Activated naive CD4-positive, alpha-beta T cell (primary cell): ENCODE measurements around the gene PRR5L.

ENCODE experiments used
- DNase-seq, 4 experiments: peaks; one replicate each; lab custom pipeline; 2025; lab: John Stamatoyannopoulos, UW

Gene PRR5L

DNA sequence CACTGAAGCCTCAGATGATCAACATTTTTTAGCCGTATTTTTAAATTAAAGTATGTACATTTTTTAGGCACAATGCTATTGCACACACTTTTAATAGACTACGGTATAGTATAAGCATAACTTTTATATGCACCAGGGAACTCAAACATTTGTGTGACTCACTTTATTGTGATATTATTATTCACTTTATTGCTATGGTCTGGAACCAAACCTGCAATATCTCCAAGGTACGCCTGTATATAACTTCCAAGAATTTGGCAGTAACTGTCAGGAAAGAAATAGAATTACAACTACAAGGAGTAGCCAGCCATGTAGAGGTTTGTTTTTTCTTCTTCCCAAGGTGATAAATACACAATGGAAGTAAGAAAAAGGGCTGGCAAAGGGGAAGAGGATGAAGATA is 62.3 kb downstream of the PRR5L start:
- DNase-seq = no peak

DNA sequence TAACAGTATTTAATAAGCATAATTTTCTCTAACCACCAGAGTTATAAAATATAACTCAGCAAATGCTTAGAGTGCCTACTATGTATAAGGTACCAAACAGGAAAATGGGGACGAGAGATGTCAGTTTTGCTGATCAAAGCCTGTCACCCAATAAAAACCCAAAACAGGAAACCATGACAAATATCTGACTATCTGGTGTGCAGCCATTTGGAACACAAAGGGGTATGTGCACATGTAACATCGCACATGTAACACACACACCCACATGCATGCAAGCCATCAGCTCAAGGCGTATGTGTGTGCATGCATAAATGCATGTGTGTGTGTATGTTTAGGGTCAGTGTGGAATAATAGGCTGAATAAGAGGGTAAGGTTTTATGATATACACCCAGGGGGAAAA is 64.2 kb downstream of the PRR5L start:
- DNase-seq = no peak

DNA sequence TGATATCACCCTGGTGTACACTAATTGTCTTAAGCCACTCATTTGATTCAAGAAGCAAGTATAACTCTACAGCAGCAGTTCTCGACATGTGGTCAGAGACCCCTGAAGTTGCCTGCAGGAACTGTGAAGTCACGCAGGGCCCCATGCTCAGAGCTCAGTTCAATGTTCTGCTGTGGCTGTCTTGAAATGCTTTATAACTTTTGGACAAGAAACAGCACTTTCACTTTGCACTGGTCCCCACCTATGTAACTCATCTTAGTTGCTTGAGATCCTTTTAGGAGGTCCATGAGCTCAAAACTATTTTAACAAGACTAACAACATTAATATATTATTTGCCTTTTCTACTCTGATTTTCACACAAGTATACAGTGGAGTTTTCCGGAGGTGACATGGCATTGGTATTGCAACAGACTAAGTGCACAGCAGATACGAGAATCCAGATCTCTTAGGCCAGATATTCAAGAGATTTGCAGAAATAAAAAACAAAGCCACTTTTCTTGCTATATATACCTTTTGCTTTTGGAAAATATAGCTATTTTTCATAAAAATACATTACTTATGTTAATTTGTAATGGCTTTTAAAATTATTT is 64.8 kb downstream of the PRR5L start:
- DNase-seq = no peak

DNA sequence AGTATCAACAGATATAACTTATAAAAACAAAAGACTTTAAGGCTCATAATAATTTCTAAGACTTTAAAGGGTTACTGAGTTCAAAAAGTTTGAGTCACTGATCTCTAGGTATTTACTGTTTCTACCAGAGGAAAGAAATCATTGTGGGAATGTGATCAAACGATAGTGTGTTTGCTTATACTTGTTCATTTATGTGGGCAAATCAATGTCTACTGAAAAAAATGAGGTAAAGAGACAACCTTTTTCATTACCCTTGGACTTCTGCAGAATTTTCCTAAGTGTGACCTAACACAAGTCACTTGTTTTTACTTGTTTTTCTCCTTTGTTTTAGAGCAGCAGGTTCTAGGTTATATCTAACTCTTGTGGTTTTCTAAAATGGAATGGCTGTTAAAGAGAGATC is 65.4 kb downstream of the PRR5L start:
- no peak for DNase-seq

DNA sequence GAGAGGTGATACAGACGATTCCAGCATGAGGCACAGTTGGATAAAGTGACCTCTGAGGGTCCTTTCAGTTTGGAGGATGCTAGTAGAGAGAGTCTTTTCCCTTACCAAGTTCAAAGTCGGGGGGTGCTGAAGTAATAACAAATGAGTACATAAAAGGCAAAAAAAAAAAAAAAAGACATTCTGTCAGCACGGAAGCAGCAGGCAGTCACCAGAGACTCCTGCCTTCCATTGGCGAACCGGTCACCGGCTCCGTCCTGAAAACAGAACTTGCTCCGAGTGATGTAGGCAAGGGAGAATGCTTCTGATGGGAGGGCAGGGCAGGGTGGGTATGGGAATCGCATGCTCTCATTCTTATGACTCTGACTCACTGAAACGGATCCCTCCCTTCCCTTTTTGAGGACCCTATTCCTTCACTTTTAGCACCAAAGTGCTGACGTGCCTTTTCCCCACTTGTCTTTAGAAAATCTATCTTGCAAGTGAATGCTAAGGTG is 65.9 kb downstream of the PRR5L start:
- no peak for DNase-seq

DNA sequence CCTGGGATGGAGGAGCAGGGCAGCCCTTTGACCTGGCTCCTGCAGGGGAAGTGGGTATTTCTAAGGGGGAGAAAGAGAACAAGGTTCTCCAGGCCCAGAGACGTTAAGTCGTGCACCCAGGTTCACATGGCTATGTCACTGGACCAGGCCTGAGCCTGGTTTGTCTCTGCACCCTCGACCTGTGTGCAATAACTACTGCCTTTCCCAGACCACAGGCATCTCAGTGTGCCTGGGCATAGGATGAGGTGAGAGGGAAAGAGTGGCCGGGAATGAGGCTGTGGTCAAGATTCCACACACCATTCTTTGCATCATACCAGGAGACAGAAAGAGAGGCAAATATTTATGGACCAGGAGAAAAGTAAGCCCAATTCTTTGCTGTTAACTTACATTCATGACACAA is 66.8 kb downstream of the PRR5L start:
- no peak for DNase-seq

DNA sequence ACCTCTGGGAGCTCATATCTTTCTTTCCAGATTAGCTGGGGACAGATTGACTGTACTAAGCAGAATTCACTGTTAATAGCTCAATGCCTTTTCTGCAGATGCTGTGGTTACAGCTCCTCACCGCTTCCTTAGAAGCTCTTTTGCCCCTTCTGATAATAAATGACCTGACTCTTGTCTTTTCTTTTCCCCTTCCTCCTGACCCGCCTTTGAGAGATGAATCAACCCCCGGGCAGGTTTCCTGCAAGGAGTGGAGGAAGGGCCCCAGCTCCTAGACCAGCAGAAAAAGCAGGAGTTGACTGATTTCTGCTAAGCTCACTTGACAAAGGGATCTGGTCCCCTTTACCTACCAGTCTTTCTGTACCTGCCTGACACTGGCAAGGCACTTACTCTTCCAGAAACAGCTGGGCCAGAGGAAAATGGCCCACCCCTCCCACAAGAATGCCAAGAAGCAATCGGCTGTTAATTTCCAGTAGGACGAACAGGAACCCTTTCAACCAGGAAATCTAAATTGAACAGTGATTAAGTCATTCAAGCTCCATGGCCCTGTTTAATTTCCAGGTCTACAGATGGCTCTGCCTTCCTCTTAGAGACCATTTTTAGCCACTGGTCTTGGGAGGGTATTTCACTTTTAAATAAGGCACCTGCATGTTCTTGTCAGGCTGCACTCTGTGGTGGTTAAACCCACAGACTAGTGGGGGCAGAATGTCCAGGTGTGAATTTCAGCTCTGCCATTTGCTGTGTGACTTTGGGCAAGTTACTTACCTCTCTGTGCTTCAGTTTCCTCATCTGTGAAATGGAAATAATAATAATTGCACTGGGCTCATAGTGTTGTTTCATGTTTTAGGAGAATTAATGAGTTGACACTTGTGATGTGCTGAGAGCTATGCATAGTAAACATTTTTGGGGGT is 67.5 kb downstream of the PRR5L start:
- DNase-seq = no peak

DNA sequence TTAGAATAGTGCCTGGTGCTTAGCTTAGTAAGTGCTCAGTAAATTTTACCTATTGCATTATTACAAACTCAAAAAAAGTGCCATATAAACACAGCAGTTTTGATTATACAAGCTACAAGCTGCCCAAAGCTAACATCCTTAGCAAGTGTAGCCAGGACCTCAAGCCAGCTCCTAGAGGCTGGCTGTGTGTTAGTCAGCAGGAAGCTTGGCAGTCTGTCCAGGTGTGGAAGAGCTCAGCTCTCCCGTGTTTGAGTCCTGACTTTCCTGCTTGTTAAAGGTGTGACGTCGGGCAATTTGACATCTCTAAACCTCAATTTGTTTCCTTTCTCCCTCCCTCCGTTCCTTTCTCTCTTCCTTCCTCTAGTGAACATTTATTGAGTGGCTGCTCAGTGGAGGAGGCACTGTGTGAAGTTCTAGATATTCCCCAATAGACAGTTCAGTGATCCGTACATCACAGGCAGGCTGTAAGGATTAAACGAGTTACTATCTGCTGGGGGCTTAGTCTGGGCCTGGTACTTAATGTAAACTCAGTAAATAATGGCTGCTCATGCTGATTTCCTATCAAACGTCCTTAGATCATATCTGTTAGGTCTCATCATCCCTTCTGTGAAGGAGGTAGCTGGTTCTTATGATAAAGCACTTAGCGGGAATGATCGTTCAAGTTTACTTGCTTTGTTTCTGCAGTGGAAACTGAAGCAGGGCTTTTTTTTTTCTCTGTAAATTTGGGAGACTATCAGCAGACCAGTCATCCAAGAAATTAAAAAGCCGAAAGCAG is 68.7 kb downstream of the PRR5L start:
- no peak for DNase-seq

DNA sequence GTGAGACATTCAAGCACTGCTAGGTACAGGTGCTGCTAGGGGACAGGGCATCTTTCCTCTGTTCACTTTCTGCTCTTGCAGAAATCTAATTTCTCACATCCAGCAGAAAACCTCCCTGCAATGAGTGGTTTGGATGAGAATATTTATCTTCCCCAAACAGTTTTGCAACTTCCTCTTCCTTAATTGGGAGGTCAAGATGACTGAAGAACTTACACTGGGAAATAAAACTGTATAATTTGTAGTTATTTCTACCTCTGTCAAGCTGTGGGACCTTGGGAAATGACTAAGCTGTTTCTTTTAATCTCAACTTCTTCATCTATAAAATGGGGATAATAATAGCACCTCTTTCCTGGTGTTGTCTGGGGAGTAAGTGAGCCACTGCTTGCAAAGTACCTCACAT is 69.8 kb downstream of the PRR5L start:
- no peak for DNase-seq

DNA sequence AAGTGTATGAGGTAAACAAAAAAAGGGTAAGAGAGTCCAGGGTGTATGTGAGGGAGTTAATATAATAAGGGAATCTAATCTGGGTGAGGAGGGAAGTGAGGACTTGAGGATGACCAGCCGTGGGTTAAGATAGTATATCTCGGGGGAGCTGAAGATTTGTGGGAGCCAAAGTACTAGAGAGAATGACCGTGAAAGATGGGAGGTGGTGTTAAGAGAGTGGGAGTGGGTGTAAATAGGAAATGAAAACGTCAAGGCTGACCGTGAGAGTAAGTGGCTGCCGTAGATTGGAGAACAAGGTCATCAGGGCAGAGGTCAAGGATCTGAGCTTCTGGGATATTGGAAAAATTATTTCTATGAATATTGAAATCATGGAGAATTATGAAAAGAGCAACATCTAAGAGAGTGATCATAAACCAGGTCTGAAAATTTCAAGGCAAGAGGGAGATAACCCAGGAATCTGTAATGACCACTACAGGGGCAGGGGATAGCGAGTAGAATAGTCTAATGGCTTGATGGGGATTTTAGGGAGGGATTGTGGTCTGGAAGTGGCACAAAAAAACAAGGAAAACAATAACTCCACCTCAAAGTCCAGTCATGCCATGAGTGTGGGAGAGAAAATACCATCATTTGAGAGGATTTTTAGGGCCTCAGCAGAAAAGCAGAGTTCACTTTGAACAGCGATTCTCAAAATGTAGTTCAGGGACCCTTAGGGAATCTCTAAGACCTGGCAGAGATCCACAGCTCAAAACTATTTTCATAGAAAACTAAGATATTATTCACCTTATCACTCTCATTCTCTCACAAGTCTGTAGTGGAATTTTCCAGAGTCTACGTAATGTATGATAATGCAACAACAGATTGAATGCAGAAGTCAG is 72.0 kb downstream of the PRR5L start:
- DNase-seq = no peak

DNA sequence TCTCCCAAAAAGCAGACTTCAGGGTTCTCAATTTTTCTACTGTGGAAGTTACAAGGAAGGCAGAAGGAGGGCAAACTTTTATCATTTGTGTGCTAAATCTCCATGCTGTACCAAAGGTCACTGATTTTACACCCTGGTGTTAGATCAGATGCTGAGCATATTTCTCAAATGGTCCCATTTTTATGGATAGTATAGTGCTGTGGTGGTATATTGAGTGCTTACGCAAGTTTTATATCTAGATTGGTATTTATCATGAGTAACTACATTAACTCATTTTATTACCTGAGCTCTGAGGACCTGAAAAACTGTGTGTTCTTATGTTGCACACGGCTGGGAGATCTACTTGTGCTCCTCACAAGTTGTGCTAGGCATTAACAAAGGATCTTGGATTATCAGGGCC is 75.1 kb downstream of the PRR5L start:
- no peak for DNase-seq

DNA sequence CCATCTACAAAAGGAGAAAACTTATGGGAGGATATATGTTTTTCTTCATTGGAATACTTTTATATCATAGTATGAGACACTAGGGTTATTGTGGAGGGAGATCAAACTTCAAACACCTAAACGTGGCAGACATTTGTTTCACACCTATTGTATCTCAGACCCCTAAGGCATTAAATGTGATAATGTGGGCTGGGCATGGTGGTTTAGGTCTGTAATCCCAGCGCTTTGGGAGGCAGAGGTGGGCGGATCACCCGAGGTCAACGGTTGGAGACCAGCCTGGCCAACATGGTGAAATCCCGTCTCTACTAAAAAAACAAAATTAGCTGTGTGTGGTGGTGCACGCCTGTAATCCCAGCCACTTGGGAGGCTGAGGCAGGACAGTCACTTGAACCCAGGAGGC is 75.5 kb downstream of the PRR5L start:
- DNase-seq = no peak

DNA sequence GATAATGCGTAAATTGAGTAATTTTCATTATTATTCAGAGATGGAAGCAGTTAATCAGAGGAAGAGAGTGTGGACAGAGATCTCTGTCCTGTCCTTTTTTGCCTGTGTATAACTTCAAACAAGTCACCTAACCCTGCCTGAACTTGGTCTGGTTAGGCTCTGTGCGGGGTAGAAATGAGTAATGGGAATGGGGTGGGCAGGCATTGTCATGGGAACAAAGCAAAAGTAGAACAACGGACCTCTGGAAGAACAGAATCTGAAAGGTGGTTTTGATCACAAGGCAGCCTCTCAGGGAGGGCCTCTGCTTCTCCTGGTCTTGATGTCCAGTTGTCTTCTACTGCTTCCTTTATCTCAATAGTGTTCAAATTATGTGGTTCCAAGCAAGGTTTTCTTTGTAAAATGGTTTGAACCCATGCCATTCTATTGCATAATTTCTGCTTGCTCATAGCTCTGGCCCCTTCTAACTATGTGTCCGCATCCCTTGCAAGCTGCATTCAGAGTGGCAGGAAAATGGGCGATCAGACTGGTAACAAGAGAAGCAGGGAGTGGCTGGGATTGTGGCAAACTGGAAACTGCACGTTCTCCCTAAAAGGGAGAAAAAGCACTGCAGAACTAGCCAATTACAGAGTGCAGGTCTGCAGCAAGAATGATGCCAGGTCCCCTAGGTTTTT is 76.1 kb downstream of the PRR5L start:
- DNase-seq = no peak

DNA sequence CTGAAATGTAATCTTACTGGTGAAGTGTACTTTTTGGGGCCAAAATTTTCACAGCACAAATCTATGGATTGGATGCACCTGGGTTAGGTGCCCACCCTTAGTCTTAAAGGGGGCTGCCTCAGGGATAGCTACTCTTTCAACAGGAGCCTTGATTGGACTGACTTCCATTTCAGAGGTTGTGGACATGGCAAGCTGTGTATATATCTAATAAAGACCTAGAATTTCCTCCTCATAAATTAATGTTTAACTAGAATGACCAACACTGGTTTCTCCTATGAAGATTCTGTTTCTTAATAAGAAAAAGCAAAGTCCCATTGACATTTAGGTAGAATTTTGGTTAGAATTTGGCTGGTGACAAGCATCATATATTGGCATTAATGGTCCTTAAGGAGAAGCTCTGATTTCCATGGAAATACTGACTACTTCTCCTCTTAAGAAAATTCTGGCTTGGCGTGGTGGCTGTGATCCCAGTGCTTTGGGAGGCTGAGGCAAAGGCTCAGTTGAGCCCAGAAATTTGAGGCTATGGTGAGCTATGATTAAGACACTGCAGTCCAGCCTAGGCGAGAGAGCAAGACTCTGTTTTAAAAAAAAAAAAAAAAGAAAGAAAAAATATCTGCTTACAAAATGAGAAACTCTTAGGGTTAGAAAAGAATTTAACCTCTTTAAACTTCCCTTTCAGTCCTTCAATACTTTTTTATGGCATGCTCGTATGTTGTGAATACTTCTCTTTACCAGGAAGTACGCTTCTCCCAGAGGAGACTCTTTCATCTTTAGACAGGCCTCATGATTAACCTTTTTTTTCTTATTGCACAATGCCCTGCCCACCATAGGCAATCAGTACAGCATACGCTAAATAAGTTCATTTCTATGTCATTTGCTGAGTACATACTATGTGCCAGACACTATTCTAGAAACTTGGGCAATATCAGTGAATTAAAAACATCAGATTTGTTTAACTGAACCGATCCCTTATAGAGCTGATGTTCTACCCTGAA is 77.2 kb downstream of the PRR5L start:
- no peak for DNase-seq

DNA sequence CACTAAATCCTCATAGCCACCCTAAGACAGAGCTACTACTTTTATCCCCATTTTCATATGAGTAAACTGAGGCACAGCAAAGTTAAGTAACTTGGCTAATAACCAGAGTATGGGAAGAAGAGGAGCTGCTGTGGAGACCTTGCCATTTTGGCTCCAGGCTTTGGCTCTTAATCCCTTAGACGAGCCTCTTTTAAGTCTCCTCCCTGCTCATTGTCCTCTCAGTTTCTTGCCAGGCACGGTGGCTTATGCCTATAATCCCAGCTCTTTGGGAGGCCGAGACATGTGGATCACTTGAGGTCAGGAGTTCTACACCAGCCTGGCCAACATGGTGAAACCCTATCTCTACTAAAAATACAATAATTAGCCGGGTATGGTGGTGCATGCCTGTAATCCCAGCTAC is 78.6 kb downstream of the PRR5L start:
- DNase-seq = no peak

DNA sequence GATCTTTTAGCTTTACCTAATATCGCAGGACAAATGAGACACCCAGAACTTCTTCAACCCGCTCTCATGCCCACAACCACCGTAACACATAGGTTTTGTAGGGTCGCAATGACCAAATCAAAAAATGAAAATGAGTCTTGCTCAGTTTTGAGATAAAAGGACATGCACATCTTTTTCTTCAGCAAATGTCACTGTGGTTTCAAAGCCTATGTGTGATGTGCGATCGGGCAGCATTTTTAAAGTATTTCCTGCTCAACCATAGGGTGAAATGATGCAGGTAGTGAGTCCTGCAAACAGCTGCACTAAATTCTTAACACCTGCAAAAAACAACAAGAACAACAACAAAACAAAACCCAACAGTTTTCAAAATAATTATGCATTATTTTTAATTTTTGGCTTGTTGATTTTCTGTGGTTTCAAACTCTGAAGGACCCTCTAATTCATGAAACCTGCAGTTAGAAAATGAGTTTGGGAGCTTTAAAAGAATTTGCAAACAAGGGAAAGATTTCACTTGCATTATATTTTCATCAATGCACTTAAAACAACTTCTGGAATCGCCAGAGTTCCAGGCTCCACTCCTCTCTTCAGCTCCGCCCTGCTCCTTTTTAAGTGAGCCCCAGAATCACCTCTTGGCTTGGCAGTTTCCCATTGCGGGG is 79.4 kb downstream of the PRR5L start:
- no peak for DNase-seq

DNA sequence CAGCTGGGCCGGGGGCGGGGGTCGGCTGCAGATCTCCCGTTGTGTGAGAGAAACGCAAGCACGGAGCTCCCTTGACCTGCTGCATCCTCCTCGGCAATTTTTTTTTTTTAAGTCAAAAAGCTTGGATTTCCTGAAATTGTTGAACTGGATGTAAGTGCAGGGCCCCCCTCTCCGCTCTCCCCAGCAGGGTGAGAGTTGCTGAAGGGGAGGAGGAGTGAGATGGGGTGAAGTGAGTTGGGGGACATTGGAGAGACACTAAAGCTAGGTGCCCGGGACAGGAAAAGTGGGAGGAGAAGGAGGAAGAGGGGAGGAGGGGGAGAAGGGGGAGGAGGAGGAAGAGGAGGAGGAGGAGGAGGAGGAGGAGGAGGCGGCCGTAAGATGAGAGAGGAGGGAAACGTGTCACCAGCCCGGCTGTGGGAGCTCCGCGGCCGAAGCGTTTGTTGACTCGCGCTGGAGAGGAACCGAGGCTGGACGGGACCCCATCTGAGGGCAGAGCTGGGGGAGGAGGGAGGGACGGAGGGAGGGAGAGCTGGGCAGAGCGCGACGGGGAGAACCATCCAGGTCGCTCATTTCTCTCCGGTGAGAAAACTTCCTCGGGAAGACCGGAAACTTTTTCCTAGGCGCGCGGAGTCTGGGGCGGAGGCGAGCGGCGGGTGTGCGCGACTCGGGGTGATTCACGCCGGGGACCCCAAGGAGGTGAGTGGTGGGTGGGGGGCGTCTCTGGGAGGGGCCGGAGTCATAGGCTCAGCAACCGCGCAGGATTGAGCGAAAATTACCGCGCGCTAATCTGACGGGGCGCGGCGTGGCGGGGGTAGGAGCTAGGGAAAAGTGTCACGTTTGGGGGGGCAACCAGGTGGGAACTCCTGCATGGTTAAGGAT is 80.2 kb downstream of the PRR5L start:
- DNase-seq = no peak
